ENCODE measurements around the gene KDM4C. TPM values are rescaled to one million over a fixed set of nuclear protein-coding genes. Genes with fewer than 3 reads are reported as not detected.

KDM4C gene
- total RNA-seq, 2 experiments from 2014 or later = 53.0 to 53.7 TPM

DNA sequence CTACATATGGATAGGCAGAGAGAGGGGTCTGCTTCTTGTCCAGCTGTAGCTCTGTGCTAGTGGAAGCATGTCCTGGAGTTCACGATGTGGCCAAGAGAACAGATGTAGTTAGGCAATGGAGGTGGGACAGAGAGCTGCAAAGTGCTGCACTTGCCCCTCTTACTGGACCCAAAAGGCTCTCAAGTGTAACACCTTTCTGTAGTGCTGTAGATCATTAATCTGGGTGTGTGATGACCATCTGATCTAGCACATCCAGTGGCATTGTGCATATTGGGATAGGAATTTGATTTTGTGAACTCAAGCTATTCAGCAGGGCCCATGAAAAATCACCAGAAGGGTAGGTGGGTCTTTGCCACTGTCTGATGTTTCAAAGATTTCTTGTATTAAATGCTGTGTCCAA, 151.4 kb downstream of the KDM4C start:
- no peak for DNase-seq
- no peak overlapping the region for H3K27ac Mint-ChIP-seq
- ChIA-PET POLR2A (no interaction called here), CTCF (no interaction called here)
- H3K9me3 Mint-ChIP-seq = no peaks in the 10 kb centered on the region
- peaks cover 7% of the 10 kb centered on the region for H3K4me1 Mint-ChIP-seq
- no peaks in the 10 kb centered on the region for H3K27me3 Mint-ChIP-seq
- peaks cover 4% of the 10 kb centered on the region for H3K36me3 Mint-ChIP-seq (ENCODE audit: low read depth)
- no peak overlapping the region for H3K4me3 Mint-ChIP-seq

DNA sequence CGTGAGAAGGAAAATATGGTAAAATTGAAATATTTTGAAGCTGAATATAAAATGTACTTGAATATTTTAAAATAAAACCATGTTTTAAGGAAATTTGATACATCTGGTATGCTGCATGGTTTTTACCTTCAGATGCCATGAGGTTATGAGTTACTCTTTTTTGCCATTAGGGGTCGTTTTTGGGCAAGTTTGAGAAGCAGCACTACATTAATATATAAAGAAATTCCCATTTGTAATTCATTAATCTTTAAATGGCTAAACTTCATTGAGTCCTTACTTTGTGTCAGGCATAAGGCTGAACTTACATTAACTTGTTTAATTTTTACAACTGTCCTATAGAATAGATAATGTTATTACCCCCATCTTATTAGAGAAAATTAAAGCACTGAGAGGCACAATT, 152.3 kb downstream of the KDM4C start:
- H3K4me1 Mint-ChIP-seq = peaks cover 7% of the 10 kb centered on the region
- H3K36me3 Mint-ChIP-seq (ENCODE audit: low read depth) = peaks cover 1% of the 10 kb centered on the region
- H3K27ac Mint-ChIP-seq = no peak overlapping the region
- no peak overlapping the region for H3K4me3 Mint-ChIP-seq
- no peaks in the 10 kb centered on the region for H3K9me3 Mint-ChIP-seq
- ChIA-PET CTCF (no interaction called here), POLR2A (no interaction called here)
- DNase-seq = no peak
- no peaks in the 10 kb centered on the region for H3K27me3 Mint-ChIP-seq

DNA sequence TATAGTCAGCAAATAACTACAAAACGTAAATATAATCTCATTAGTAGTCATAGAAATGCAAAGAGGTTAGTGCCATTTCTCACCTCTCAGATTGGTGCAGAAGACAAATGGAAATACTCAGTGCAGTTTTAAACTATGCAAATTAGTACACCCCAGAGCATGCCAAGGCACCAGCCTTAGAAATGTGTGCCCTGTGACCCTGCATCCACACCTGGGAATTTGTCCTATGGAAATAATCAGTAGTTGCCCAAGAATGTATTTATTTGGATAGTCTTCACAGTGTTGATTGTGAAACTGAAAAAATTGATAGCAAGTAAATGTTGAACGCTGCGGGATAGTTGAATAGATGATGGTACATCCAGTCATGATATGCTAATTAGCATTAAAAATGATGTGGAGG, 152.7 kb downstream of the KDM4C start:
- H3K36me3 Mint-ChIP-seq (ENCODE audit: low read depth) = peaks cover 1% of the 10 kb centered on the region
- ChIA-PET CTCF (no interaction called here), POLR2A (no interaction called here)
- H3K4me3 Mint-ChIP-seq = no peak overlapping the region
- H3K27ac Mint-ChIP-seq = no peak overlapping the region
- H3K4me1 Mint-ChIP-seq = peaks cover 7% of the 10 kb centered on the region
- H3K27me3 Mint-ChIP-seq = no peaks in the 10 kb centered on the region
- H3K9me3 Mint-ChIP-seq = no peaks in the 10 kb centered on the region
- DNase-seq = no peak

DNA sequence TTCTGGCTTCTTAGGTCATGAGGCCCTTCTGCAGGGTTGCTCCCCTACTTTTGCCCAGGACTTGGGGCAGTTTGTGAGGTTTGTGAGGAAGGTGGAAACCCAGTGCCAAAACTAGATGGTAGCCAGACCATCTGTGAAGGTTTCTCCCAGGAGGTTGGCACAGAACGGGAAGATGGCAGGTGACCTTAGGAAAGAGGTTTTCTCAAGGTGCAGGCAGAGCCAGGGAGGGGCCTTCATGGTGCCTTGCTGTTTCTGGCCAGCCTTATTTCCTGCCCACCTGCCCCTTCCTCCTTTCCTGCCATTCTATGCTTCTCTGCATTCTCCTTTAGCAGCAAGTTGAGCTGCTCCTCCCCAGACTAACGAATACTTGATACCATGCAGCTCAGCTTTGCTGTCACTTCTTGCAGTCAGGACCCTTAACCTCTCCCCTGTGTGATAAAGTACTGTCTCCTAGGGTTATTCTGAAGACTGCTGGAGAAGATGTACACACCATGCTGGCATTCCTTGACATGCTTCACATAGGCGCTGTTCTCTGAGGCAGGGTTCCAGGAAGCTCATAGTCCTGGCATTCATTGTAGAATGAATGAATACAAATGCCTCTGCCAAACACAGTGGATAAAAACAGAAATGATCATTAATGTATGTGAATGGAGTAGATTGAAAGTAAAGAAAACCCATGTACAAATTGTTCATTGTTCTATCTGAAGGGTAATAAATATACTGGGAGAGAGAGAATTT, 154.3 kb downstream of the KDM4C start:
- H3K27me3 Mint-ChIP-seq = no peaks in the 10 kb centered on the region
- H3K27ac Mint-ChIP-seq = no peak overlapping the region
- DNase-seq = no peak
- POLR2A ChIA-PET = no interaction called here
- CTCF ChIA-PET = no interaction called here
- no peak overlapping the region for H3K4me3 Mint-ChIP-seq
- peaks cover 10% of the 10 kb centered on the region for H3K4me1 Mint-ChIP-seq
- H3K9me3 Mint-ChIP-seq = no peaks in the 10 kb centered on the region
- peaks cover 8% of the 10 kb centered on the region for H3K36me3 Mint-ChIP-seq (ENCODE audit: low read depth)

DNA sequence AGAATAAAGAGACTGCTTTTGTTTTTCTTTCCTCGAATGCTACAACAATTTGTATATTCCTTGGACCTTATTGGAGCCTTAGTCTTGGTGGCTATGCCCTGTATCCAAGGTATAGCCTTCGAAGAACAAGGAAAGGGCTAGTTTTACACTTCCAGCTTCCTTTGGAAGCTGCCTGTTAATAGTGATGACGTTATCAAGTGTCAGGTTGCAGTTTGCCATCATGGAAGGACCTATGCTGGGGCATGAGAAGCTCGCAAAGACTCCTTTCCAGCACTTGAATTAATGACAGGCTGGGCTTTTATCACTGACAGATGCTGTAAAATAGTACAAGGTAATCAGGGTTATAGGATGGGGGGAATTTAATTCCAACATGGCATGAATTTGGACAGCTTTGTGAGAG, 157.9 kb downstream of the KDM4C start:
- CTCF ChIA-PET = no interaction called here
- H3K9me3 Mint-ChIP-seq = peaks cover 6% of the 10 kb centered on the region
- peaks cover 29% of the 10 kb centered on the region for H3K36me3 Mint-ChIP-seq (ENCODE audit: low read depth)
- POLR2A ChIA-PET = no interaction called here
- H3K4me1 Mint-ChIP-seq = peaks cover 16% of the 10 kb centered on the region
- DNase-seq = no peak
- no peak overlapping the region for H3K27ac Mint-ChIP-seq
- H3K27me3 Mint-ChIP-seq = no peaks in the 10 kb centered on the region
- no peak overlapping the region for H3K4me3 Mint-ChIP-seq

DNA sequence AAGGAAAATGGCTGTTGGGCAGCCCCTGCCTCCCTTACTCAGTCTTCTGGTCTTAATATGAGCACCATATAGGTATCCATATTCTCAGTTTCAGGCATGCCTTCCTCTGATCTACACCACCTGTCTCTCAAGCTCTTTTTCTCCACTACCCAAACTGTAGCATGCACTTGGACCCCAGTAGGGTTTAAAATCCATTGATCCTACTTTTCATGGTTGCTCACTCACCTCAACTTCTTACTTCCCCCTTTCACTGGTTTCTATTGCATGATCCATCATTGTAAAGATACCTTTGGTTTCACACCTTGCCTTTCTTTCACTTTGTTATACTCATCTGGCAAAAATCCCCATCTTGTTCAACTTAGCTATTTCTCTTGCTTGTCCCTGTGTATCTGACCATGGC, 159.4 kb downstream of the KDM4C start:
- no peak overlapping the region for H3K27ac Mint-ChIP-seq
- H3K4me1 Mint-ChIP-seq = peaks cover 25% of the 10 kb centered on the region
- peaks cover 6% of the 10 kb centered on the region for H3K9me3 Mint-ChIP-seq
- no peak overlapping the region for H3K4me3 Mint-ChIP-seq
- POLR2A ChIA-PET = no interaction called here
- H3K27me3 Mint-ChIP-seq = no peaks in the 10 kb centered on the region
- DNase-seq = no peak
- CTCF ChIA-PET = no interaction called here
- H3K36me3 Mint-ChIP-seq (ENCODE audit: low read depth) = peaks cover 40% of the 10 kb centered on the region

DNA sequence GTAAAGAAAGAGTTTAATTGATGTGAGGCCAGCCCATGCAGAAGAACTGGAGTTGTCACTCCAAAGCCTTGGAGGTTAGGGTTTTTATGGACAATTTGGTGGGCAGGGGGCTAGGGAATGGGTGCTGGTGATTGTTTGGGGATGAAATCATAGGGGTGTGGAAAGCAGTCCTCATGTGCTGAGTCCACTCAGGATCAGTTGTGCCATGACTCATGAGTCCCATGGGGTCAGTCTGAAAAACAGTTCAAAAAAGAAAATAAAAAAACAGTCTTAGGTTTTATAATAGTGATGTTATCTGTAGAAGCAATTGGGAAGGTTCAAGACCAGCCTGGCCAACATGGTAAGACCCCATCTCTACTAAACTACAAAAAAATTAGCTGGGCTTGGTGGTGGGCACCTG, 162.3 kb downstream of the KDM4C start:
- H3K4me3 Mint-ChIP-seq = no peak overlapping the region
- CTCF ChIA-PET = no interaction called here
- peaks cover 36% of the 10 kb centered on the region for H3K4me1 Mint-ChIP-seq
- H3K27me3 Mint-ChIP-seq = no peaks in the 10 kb centered on the region
- POLR2A ChIA-PET = no interaction called here
- peaks cover 6% of the 10 kb centered on the region for H3K9me3 Mint-ChIP-seq
- no peak overlapping the region for H3K27ac Mint-ChIP-seq
- DNase-seq = no peak
- peaks cover 42% of the 10 kb centered on the region for H3K36me3 Mint-ChIP-seq (ENCODE audit: low read depth)

DNA sequence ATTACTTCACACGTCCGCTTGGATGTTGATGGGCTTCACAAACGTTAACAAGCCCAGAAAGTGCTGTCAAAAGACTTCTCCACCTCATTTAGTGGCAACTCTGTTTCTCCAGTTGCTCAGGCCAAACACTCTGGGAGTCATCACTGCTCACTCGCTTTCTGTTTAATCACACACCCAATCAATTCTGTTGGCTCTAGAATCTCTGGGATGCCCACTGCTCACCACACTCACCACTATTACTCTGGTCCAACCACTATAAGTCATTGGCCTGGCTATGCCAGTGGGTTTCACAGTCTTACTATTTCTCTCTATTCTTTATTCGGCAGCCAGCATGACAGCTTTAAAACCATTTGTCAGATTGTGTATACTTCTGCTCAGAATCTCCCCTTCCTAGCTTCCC, 163.5 kb downstream of the KDM4C start:
- Mint-ChIP-seq H3K27me3 (no peaks in the 10 kb centered on the region), H3K27ac (no peak overlapping the region), H3K4me3 (no peak overlapping the region), H3K4me1 (peaks cover 34% of the 10 kb centered on the region), H3K36me3 (ENCODE audit: low read depth) (peaks cover 36% of the 10 kb centered on the region), H3K9me3 (peaks cover 6% of the 10 kb centered on the region)
- ChIA-PET CTCF (interaction anchor here (0.5 kb wide), 1 partner anchor 313 kb away, joined by 4 read pairs; no protein-coding TSS in a partner anchor), POLR2A (no interaction called here)
- DNase-seq = no peak

DNA sequence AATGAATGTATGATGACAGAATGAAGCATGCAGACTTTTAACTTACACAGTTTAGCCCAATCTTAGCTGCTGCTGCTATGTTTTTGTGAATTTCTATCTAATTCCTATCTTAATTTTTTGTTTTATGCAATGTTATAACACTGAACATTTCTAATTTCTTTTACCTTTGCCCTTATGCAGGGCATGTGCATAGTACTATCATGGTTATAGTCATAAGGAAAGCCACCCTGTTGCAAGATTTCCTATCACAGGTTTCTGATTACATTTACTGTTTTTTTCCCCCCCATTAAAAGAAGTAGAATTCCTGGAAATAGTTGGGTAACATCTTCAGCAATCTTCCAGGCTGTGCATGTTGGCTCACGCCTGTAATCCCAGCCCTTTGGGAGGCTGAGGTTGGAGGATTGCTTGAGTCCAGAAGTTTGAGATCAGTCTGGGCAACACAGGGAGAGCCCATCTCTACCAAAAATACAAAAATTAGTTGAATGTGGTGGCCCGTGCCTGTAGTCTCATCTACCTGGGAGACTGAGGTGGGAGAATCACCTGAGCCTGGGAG, 164.4 kb downstream of the KDM4C start:
- Mint-ChIP-seq H3K36me3 (ENCODE audit: low read depth) (peaks cover 34% of the 10 kb centered on the region), H3K4me3 (no peak overlapping the region), H3K27ac (no peak overlapping the region), H3K9me3 (peaks cover 6% of the 10 kb centered on the region), H3K27me3 (no peaks in the 10 kb centered on the region), H3K4me1 (peaks cover 34% of the 10 kb centered on the region)
- POLR2A ChIA-PET = no interaction called here
- DNase-seq = no peak
- CTCF ChIA-PET = interaction anchor here (0.5 kb wide), 1 partner anchor 312 kb away, joined by 4 read pairs; no protein-coding TSS in a partner anchor

DNA sequence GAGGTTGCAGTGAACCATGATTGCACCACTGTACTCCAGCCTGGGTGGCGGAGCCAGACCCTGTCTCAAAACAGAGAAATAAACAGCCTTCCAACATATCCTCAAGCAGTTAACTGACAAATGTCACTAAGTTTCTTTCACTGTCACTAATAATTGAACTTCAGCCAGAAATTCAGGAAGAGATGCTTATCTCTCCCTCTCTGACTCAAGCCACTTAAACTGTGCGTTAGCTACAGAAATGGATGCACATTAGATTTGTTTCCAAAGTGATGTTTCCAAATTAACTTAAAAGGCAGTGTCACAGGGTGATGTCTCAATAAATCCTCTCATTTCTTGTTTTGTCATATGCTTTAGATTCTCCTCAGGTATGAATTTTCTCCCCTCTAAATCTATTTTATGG, 164.9 kb downstream of the KDM4C start:
- H3K4me3 Mint-ChIP-seq = no peak overlapping the region
- no peaks in the 10 kb centered on the region for H3K27me3 Mint-ChIP-seq
- DNase-seq = no peak
- peaks cover 30% of the 10 kb centered on the region for H3K36me3 Mint-ChIP-seq (ENCODE audit: low read depth)
- peaks cover 34% of the 10 kb centered on the region for H3K4me1 Mint-ChIP-seq
- ChIA-PET CTCF (interaction anchor here (0.6 kb wide), 2 partner anchors 10 to 36 kb away, joined by 3 read pairs; no protein-coding TSS in a partner anchor), POLR2A (interaction anchor here (0.7 kb wide), 1 partner anchor 163 kb away, joined by 3 read pairs; no protein-coding TSS in a partner anchor)
- H3K27ac Mint-ChIP-seq = no peak overlapping the region
- peaks cover 3% of the 10 kb centered on the region for H3K9me3 Mint-ChIP-seq

DNA sequence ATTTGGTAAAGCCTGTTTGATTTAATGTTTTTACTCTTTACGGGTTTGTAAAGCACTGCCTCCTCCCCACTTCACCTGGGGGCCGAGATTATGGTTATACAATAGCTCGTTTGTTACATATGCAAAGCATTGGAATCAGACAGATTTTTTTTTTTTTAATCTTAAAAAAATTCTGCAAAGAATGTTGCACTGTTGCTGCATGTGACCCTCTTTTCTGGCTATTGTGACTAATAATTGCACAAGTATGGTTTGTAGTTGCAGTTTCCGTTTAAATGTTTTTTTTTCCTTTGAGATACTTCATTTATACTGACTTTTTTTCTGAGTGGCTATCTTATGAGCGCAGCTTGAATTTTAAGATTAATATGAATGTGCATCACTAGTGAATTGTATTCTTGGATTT, 165.3 kb downstream of the KDM4C start:
- CTCF ChIA-PET = interaction anchor here (0.6 kb wide), 2 partner anchors 9 to 36 kb away, joined by 3 read pairs; no protein-coding TSS in a partner anchor
- POLR2A ChIA-PET = interaction anchor here (0.7 kb wide), 1 partner anchor 163 kb away, joined by 3 read pairs; no protein-coding TSS in a partner anchor
- H3K36me3 Mint-ChIP-seq (ENCODE audit: low read depth) = peaks cover 32% of the 10 kb centered on the region
- no peak overlapping the region for H3K4me3 Mint-ChIP-seq
- H3K27me3 Mint-ChIP-seq = no peaks in the 10 kb centered on the region
- H3K27ac Mint-ChIP-seq = no peak overlapping the region
- peaks cover 2% of the 10 kb centered on the region for H3K9me3 Mint-ChIP-seq
- DNase-seq = no peak
- H3K4me1 Mint-ChIP-seq = peaks cover 34% of the 10 kb centered on the region

DNA sequence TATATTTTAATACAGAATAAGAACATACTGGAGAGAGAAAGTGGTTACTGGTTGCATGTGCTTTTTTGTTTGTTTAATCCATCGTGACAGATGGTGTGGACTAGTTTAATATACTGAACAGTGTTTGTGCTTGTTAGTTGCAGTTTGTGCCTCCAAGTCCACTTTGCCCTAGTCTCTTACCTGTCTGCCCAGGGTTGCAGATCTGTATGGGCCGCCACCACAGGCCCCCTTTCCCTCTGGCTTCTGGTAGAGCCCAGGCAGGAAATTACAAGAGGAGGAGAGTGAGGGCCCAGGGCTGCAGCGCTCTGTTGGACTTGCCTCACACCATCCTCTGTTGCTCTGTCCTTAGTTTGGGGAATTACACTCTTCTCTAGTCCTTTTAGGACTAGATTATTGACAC, 166.4 kb downstream of the KDM4C start:
- peaks cover 34% of the 10 kb centered on the region for H3K4me1 Mint-ChIP-seq
- H3K27ac Mint-ChIP-seq = no peak overlapping the region
- H3K36me3 Mint-ChIP-seq (ENCODE audit: low read depth) = peaks cover 28% of the 10 kb centered on the region
- ChIA-PET POLR2A (no interaction called here), CTCF (no interaction called here)
- no peak overlapping the region for H3K4me3 Mint-ChIP-seq
- peaks cover 1% of the 10 kb centered on the region for H3K9me3 Mint-ChIP-seq
- H3K27me3 Mint-ChIP-seq = no peaks in the 10 kb centered on the region
- no peak for DNase-seq

DNA sequence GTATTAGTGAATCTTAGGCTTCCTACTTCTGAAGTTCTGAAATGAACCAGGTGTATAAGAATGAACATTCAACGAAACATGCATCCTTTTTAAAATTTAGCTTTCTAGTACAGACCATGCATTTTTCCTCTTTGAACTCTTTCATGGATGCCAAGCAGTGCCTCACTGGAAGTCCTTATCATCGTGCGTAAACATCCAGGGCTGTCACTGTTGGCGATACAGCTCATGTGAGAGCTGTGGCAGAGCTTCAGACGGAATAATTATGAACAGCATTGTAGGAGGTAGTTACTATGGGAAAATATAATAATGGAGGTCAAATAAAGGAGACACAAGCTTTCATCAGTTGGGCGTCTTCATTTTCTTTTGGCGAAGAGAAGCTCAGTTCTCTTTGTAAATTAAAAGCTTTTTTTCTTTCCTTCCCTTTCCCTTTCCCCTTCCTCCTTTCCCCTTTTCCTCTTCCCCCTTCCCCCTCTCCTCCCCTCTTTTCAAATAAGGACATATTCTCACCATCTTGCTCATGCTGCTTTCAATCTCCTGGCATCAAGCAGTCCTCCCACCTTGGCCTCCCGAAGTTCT, 167.3 kb downstream of the KDM4C start:
- H3K27me3 Mint-ChIP-seq = no peaks in the 10 kb centered on the region
- DNase-seq = no peak
- H3K9me3 Mint-ChIP-seq = no peaks in the 10 kb centered on the region
- peaks cover 24% of the 10 kb centered on the region for H3K36me3 Mint-ChIP-seq (ENCODE audit: low read depth)
- no peak overlapping the region for H3K4me3 Mint-ChIP-seq
- no peak overlapping the region for H3K27ac Mint-ChIP-seq
- peaks cover 30% of the 10 kb centered on the region for H3K4me1 Mint-ChIP-seq
- ChIA-PET POLR2A (no interaction called here), CTCF (no interaction called here)
